HepG2 (cell line): Measurements from ENCODE around the gene CACNA1H. TPM values are rescaled to one million over a fixed set of nuclear protein-coding genes. Genes with fewer than 3 reads are reported as not detected.

Experiments used
- ATAC-seq: fragments of 200-7000 bp; cut with Tn5 transposase; 3 replicates; pipeline ENCODE4 v1.9.1; 2020; ENCODE audit warnings: mild to moderate bottlenecking, moderate library complexity
- BruUV-seq: library from RNA; stranded (reverse); fragments of 400-500 nt; replicated peaks from 2 replicates; lab custom pipeline; 2021; lab: Mats Ljungman, UMichigan
- CTCF ChIA-PET: fragments of 300-600 bp; formaldehyde crosslinking; extraction: SDS; loops from one replicate; lab custom pipeline; 2021; ENCODE audit warnings: low total read pairs, inconsistent platforms, low intra/inter-chr PET ratio; lab: Yijun Ruan, JAX
- POLR2A ChIA-PET: fragments of 350-600 bp; sonication (Branson Sonifier 250); formaldehyde crosslinking; loops from one replicate; lab custom pipeline; 2020; ENCODE audit warnings: antibody characterized with exemption, inconsistent platforms; lab: Yijun Ruan, JAX
- DNase-seq: peaks from one replicate; pipeline ENCODE4 v3.0.0-alpha.2; 2015; ENCODE audit warnings: low spot score
- FAIRE-seq: peaks from 3 replicates; lab custom pipeline; 2011; peaks lifted over from hg19 to GRCh38; lab: Jason Lieb, UNC
- H2AFZ ChIP-seq: one replicate; pipeline ENCODE4 v1.6.1; 2011; ENCODE audit warnings: low read length, inconsistent platforms
- H3K27ac ChIP-seq: fragments of 300-600 bp; 3 replicates; pipeline ENCODE4 v1.8.0; 2011; ENCODE audit warnings: mixed run types, mild to moderate bottlenecking, mixed read lengths, low read length, inconsistent platforms; ENCODE audit not compliant: insufficient read depth; ENCODE audit errors: extremely low read length
- H3K27me3 ChIP-seq, 2 experiments: fragments of 200-600 bp in 1 of 2; 2 replicates in 1 of 2; 3 replicates in 1 of 2; pipeline versions ENCODE4 v1.6.0 to v1.8.0; 2011; ENCODE audit warnings: low read length in 2 of 2, mild to moderate bottlenecking in 2 of 2, moderate library complexity in 2 of 2, inconsistent platforms in 1 of 2; ENCODE audit not compliant: insufficient read depth in 2 of 2, control insufficient read depth in 1 of 2
- H3K36me3 ChIP-seq, 2 experiments: fragments of 200-600 bp in 1 of 2; replicated peaks in 1 of 2; 2 replicates in 1 of 2; 3 replicates in 1 of 2; pipeline versions ENCODE4 v1.5.1 to v1.8.0; 2011; ENCODE audit warnings: low read length in 2 of 2, inconsistent platforms in 1 of 2; ENCODE audit not compliant: insufficient read depth in 2 of 2, control insufficient read depth in 1 of 2
- H3K4me1 ChIP-seq: 2 replicates; pipeline ENCODE4 v1.5.1; 2012; ENCODE audit warnings: low read length, inconsistent platforms; ENCODE audit not compliant: insufficient read depth
- H3K4me2 ChIP-seq: 2 replicates; pipeline ENCODE4 v1.6.0; 2011; ENCODE audit warnings: low read depth, low read length, inconsistent platforms
- H3K4me3 ChIP-seq, 3 experiments: fragments of 200-600 bp in 1 of 3; sonication (generic), shearing (Covaris generic) in 1 of 3; replicated peaks in 1 of 3; 2 replicates each; pipeline ENCODE4 v1.5.1; 2011 to 2016; ENCODE audit warnings: low read length in 3 of 3, inconsistent platforms in 2 of 3, low read depth in 2 of 3, mild to moderate bottlenecking in 2 of 3, control low read depth in 1 of 3, mixed read lengths in 1 of 3; ENCODE audit not compliant: insufficient read depth in 1 of 3
- H3K79me2 ChIP-seq: one replicate; pipeline ENCODE4 v1.6.1; 2011; ENCODE audit warnings: low read length, inconsistent platforms; ENCODE audit not compliant: insufficient read depth
- H3K9ac ChIP-seq: 2 replicates; pipeline ENCODE4 v1.6.0; 2011; ENCODE audit warnings: mild to moderate bottlenecking, low read depth, low read length, inconsistent platforms; ENCODE audit not compliant: insufficient read depth
- H3K9me3 ChIP-seq: 2 replicates; pipeline ENCODE4 v1.5.1; 2012; ENCODE audit warnings: mild to moderate bottlenecking, low read length
- H4K20me1 ChIP-seq: 2 replicates; pipeline ENCODE4 v1.6.0; 2011; ENCODE audit warnings: inconsistent platforms, mild to moderate bottlenecking, low read length, moderate library complexity; ENCODE audit not compliant: insufficient read depth
- ERF ChIP-seq: IDR thresholded peaks from 2 replicates; pipeline ENCODE4 v1.6.1; 2018; ENCODE audit warnings: missing biosample characterization, missing genetic modification reagents
- ETV5 ChIP-seq: IDR thresholded peaks from 2 replicates; pipeline ENCODE4 v1.6.1; 2018; ENCODE audit warnings: missing biosample characterization, missing genetic modification reagents, inconsistent platforms, borderline replicate concordance
- FOXJ3 ChIP-seq: sonication (generic); formaldehyde crosslinking; IDR thresholded peaks from 2 replicates; pipeline ENCODE4 v1.4.0; 2020; ENCODE audit warnings: missing genetic modification reagents, mild to moderate bottlenecking, borderline replicate concordance
- GATA4 ChIP-seq: sonication (generic); IDR thresholded peaks from 2 replicates; pipeline ENCODE4 v1.6.1; 2016; ENCODE audit warnings: antibody characterized with exemption, low read depth, borderline replicate concordance
- GTF2F1 ChIP-seq: fragments of 150-350 bp; IDR thresholded peaks from 2 replicates; pipeline ENCODE4 v1.6.1; 2014; ENCODE audit warnings: low read length
- HOXD1 ChIP-seq: sonication (generic); formaldehyde crosslinking; IDR thresholded peaks from 2 replicates; pipeline ENCODE4 v1.5.0; 2020; ENCODE audit warnings: missing genetic modification reagents
- KLF6 ChIP-seq: IDR thresholded peaks from 2 replicates; pipeline ENCODE4 v1.8.0; 2016; ENCODE audit warnings: missing biosample characterization, missing genetic modification reagents
- MBNL3 ChIP-seq: fragments of 250-450 bp; sonication (Bioruptor Pico); conservative IDR thresholded peaks from 2 replicates; pipeline ENCODE4 v1.8.0; 2022; ENCODE audit warnings: mild to moderate bottlenecking, inconsistent platforms
- SATB2 ChIP-seq: sonication (generic); formaldehyde crosslinking; IDR thresholded peaks from 2 replicates; pipeline ENCODE4 v1.5.0; 2020; ENCODE audit warnings: missing genetic modification reagents
- SMARCE1 ChIP-seq: fragments of 450-650 bp; IDR thresholded peaks from 2 replicates; pipeline ENCODE4 v1.6.1; 2017; ENCODE audit warnings: borderline replicate concordance
- SOX6 ChIP-seq, 2 experiments: fragments of 450-650 bp in 1 of 2; sonication (generic) in 1 of 2; formaldehyde crosslinking in 1 of 2; IDR thresholded peaks; 2 replicates each; pipeline versions ENCODE4 v1.4.0 to v1.6.1; 2017 to 2020; ENCODE audit warnings: antibody characterized with exemption in 1 of 2, mild to moderate bottlenecking in 1 of 2, missing genetic modification reagents in 1 of 2
- SRSF1 ChIP-seq: fragments of 200-400 bp; formaldehyde crosslinking; optimal IDR thresholded peaks from 2 replicates; pipeline ENCODE3; 2017; ENCODE audit warnings: mild to moderate bottlenecking, low read depth, low read length, moderate library complexity
- SRSF4 ChIP-seq: fragments of 200-400 bp; formaldehyde crosslinking; IDR thresholded peaks from one replicate; pipeline ENCODE4 v1.6.1; 2018; ENCODE audit warnings: mild to moderate bottlenecking, low read depth, low read length, moderate library complexity; ENCODE audit not compliant: poor library complexity, severe bottlenecking
- YEATS2 ChIP-seq: sonication (generic); formaldehyde crosslinking; IDR thresholded peaks from 2 replicates; pipeline ENCODE4 v1.4.0; 2020; ENCODE audit warnings: missing genetic modification reagents, borderline replicate concordance
- ZBTB43 ChIP-seq: sonication (generic); formaldehyde crosslinking; conservative IDR thresholded peaks from 2 replicates; pipeline ENCODE4 v1.4.0; 2020; ENCODE audit warnings: missing genetic modification reagents
- ZMAT3 ChIP-seq: sonication (generic); formaldehyde crosslinking; conservative IDR thresholded peaks from 2 replicates; pipeline ENCODE4 v1.7.0; 2021; ENCODE audit warnings: missing genetic modification reagents
- ZNF274 ChIP-seq: sonication (generic); formaldehyde crosslinking; IDR thresholded peaks from 2 replicates; pipeline ENCODE4 v1.5.1; 2020; ENCODE audit warnings: mild to moderate bottlenecking, missing genetic modification reagents
- ZSCAN22 ChIP-seq: sonication (generic); formaldehyde crosslinking; IDR thresholded peaks from 2 replicates; pipeline ENCODE4 v1.4.0; 2020; ENCODE audit warnings: mild to moderate bottlenecking, missing genetic modification reagents
- WGBS: methylation state at CpG from one replicate; pipeline ENCODE4 v1.1.6; 2017; ENCODE audit warnings: low lambda C conversion rate; 5-methylcytosine and 5-hydroxymethylcytosine counted together
- in situ Hi-C: cut with HindIII; loops from 2 replicates; pipeline ENCODE4 v1.10.0; 2017; ENCODE audit warnings: low pct_unique_long_range_greater_than_20kb; ENCODE audit not compliant: extremely low pct_ligation_motif_present
- intact Hi-C: fragments of 100-400 bp; cut with micrococcal nuclease; formaldehyde crosslinking; loops from one replicate; pipeline ENCODE4 v1.10.0; 2022; ENCODE audit not compliant: unreplicated experiment
- polyA plus RNA-seq, 8 experiments: library from polyadenylated mRNA; depleted of rRNA in 3 of 8; stranded (reverse) in 7 of 8; unstranded in 1 of 8; fragments of >200 nt; fragmentation: Illumina TruSeq in 4 of 8; extraction: Trizol in 4 of 8; gene quantifications; 2 replicates each; pipeline versions ENCODE4 v1.2.1 to v1.2.3, GENCODE V29; 2011 to 2016; ENCODE audit warnings: low read depth in 4 of 8, missing spikeins in 1 of 8, mixed read lengths in 1 of 8; ENCODE audit not compliant: insufficient read depth in 1 of 8
- total RNA-seq, 5 experiments: library from RNA; depleted of rRNA; stranded (reverse); fragments of >200 nt; fragmentation: Illumina TruSeq; extraction: Trizol; gene quantifications; 2 replicates each; pipeline ENCODE4 v1.2.3, GENCODE V29; 2016; ENCODE audit warnings: low read depth in 1 of 5

Gene CACNA1H
- total and polyA plus RNA-seq, 2 of the 13 experiments (the other 11 are each of a cell fraction or from before 2014, with no cell fraction given), result 0.40 to 1.8 TPM

GRCh38 chr16:1217526-1217925 is 64.6 kb downstream of the CACNA1H start:
- WGBS, result 96% methylated on average over 5 of the region's 24 CpGs
- H2AFZ ChIP-seq, result no peak overlapping the region
- FAIRE-seq, result no peak
- peaks cover 0 to 12% of the 10 kb centered on the region in 2 experiments; a peak in 3 of 5 replicates for H3K27me3 ChIP-seq
- no peak for TF ChIP-seq KLF6 (CRISPR knock-in tag)
- TF ChIP-seq GATA4, result no peak
- H3K4me1 ChIP-seq, result no peaks in the 10 kb centered on the region
- ATAC-seq, result no peak
- no peaks in the 10 kb centered on the region for H3K79me2 ChIP-seq
- H3K36me3 ChIP-seq, result no peaks in the 10 kb centered on the region; a peak in 1 of 5 replicates
- ChIA-PET POLR2A (no interaction called here), CTCF (no interaction called here)
- intact Hi-C loops (no loop called here), in situ Hi-C loops (loop anchor here (25.0 kb wide), 1 partner anchor 405 kb away; the partner anchor contains the start of gene GNG13)
- no TSS peak for BruUV-seq
- no peak overlapping the region for H3K4me3 ChIP-seq
- no peaks in the 10 kb centered on the region for H4K20me1 ChIP-seq
- H3K9me3 ChIP-seq, result no peaks in the 10 kb centered on the region
- H3K4me2 ChIP-seq, result no peak overlapping the region
- no peak overlapping the region for H3K27ac ChIP-seq
- DNase-seq, result no peak
- H3K9ac ChIP-seq, result no peak overlapping the region

GRCh38 chr16:1218061-1218929 is 65.4 kb downstream of the CACNA1H start:
- no TSS peak for BruUV-seq
- no peak overlapping the region for H3K27ac ChIP-seq
- H3K36me3 ChIP-seq, result no peaks in the 10 kb centered on the region; a peak in 1 of 5 replicates
- no peaks in the 10 kb centered on the region for H4K20me1 ChIP-seq
- no peak overlapping the region for H3K9ac ChIP-seq
- DNase-seq (no peak), ATAC-seq (no peak), FAIRE-seq (no peak)
- 67% methylated on average over 17 of the region's 49 CpGs for WGBS
- intact Hi-C loops (no loop called here), in situ Hi-C loops (loop anchor here (25.0 kb wide), 1 partner anchor 406 kb away; the partner anchor contains the start of gene GNG13)
- no peaks in the 10 kb centered on the region for H3K79me2 ChIP-seq
- H3K27me3 ChIP-seq, result peaks cover 0 to 19% of the 10 kb centered on the region in 2 experiments; a peak in 3 of 5 replicates
- ChIA-PET POLR2A (no interaction called here), CTCF (no interaction called here)
- TF ChIP-seq SRSF4 (no peak), HOXD1 (CRISPR knock-in tag) (no peak), SMARCE1 (no peak), GTF2F1 (no peak), ZMAT3 (CRISPR knock-in tag) (no peak), ETV5 (no peak), SOX6 (IDR thresholded peaks at IDR 0.05) (no peak), SOX6 (CRISPR knock-in tag; IDR thresholded peaks at IDR 0.05) (no peak), FOXJ3 (CRISPR knock-in tag) (no peak), YEATS2 (CRISPR knock-in tag) (no peak), SATB2 (CRISPR knock-in tag) (no peak), MBNL3 (CRISPR knock-in tag) (no peak), ZSCAN22 (CRISPR knock-in tag) (no peak), ZBTB43 (CRISPR knock-in tag) (no peak), ERF (CRISPR knock-in tag) (no peak), ZNF274 (CRISPR knock-in tag) (no peak), SRSF1 (no peak)
- H3K9me3 ChIP-seq, result no peaks in the 10 kb centered on the region
- H3K4me2 ChIP-seq, result no peak overlapping the region
- H3K4me3 ChIP-seq, result no peak overlapping the region
- no peaks in the 10 kb centered on the region for H3K4me1 ChIP-seq
- H2AFZ ChIP-seq, result no peak overlapping the region
